Left hindlimb (tissue), 1 donor: ENCODE results near the gene CHD2.

Source experiments
- DNase-seq: peaks from one replicate; pipeline ENCODE4 v3.0.0-alpha.2; 2018

Gene CHD2

GRCh38 chr15:93037820-93038705 lies 137.9 kb downstream of the CHD2 start:
- DNase-seq: peak; percentile 23

GRCh38 chr15:93039562-93040287 lies 139.6 kb downstream of the CHD2 start:
- DNase-seq: peak; percentile 8

- peak; percentile 21 for DNase-seq
Measured at GRCh38 chr15:93040288-93041158, 140.4 kb downstream of the CHD2 start.

GRCh38 chr15:93041159-93041547 lies 141.0 kb downstream of the CHD2 start:
- DNase-seq: peak; percentile 19

- no peak for DNase-seq
Measured at GRCh38 chr15:93042211-93042610, 142.1 kb downstream of the CHD2 start.

GRCh38 chr15:93042691-93043378 lies 142.7 kb downstream of the CHD2 start:
- DNase-seq: no peak

GRCh38 chr15:93043621-93044300 lies 143.6 kb downstream of the CHD2 start:
- no peak for DNase-seq

- DNase-seq: no peak
Measured at GRCh38 chr15:93044301-93045190, 144.4 kb downstream of the CHD2 start.

GRCh38 chr15:93045191-93045785 lies 145.2 kb downstream of the CHD2 start:
- no peak for DNase-seq

- DNase-seq: no peak
Measured at GRCh38 chr15:93046120-93046519, 146.0 kb downstream of the CHD2 start.

GRCh38 chr15:93046721-93047120 lies 146.6 kb downstream of the CHD2 start:
- DNase-seq: no peak

GRCh38 chr15:93047621-93048425 lies 147.7 kb downstream of the CHD2 start:
- DNase-seq: no peak

- DNase-seq: no peak
Measured at GRCh38 chr15:93048426-93048721, 148.2 kb downstream of the CHD2 start.

GRCh38 chr15:93048759-93049161 lies 148.6 kb downstream of the CHD2 start:
- DNase-seq: peak; percentile 81

- no peak for DNase-seq
Measured at GRCh38 chr15:93049233-93049632, 149.1 kb downstream of the CHD2 start.

GRCh38 chr15:93049914-93050578 lies 149.9 kb downstream of the CHD2 start:
- no peak for DNase-seq

GRCh38 chr15:93050648-93051047 lies 150.5 kb downstream of the CHD2 start:
- DNase-seq: no peak

- no peak for DNase-seq
Measured at GRCh38 chr15:93051236-93052089, 151.3 kb downstream of the CHD2 start.
